Activated naive CD8-positive, alpha-beta T cell treated with anti-CD3 and anti-CD28 coated beads for 36 hours (primary cell): Measurements from ENCODE around the gene STRN4. TPM values are rescaled to one million over a fixed set of nuclear protein-coding genes. Genes with fewer than 3 reads are reported as not detected.
"Not testable (repeated sequence)": the region's sequence is repeated elsewhere in the genome, so short reads cannot be mapped to it uniquely, and the experiment has no call there.

Source experiments
- DNase-seq: peaks from one replicate; pipeline ENCODE4 v3.0.0; 2021
- H3K27ac Mint-ChIP-seq: one replicate; pipeline ENCODE4 v1.8.0; 2022; ENCODE audit warnings: mild to moderate bottlenecking, moderate library complexity, mixed read lengths
- H3K27me3 Mint-ChIP-seq: one replicate; pipeline ENCODE4 v1.8.0; 2022; ENCODE audit warnings: mild to moderate bottlenecking, mixed read lengths
- H3K36me3 Mint-ChIP-seq: one replicate; pipeline ENCODE4 v1.8.0; 2021; ENCODE audit warnings: mild to moderate bottlenecking, mixed read lengths
- H3K4me1 Mint-ChIP-seq: one replicate; pipeline ENCODE4 v1.8.0; 2021; ENCODE audit warnings: mixed read lengths
- H3K4me3 Mint-ChIP-seq: one replicate; pipeline ENCODE4 v1.8.0; 2022; ENCODE audit warnings: mild to moderate bottlenecking, moderate library complexity, mixed read lengths
- H3K9me3 Mint-ChIP-seq: one replicate; pipeline ENCODE4 v1.8.0; 2022; ENCODE audit warnings: mixed read lengths
- total RNA-seq, 2 experiments: library from RNA; stranded (reverse); gene quantifications; one replicate each; pipeline ENCODE4 v1.2.3, GENCODE V29; 2021

The STRN4 gene
- total RNA-seq, 2 experiments from 2014 or later = 54.9 to 57.9 TPM

GRCh38 chr19:46782355-46783019 is 36.2 kb upstream of the STRN4 start:
- peaks cover 79% of the 10 kb centered on the region for H3K36me3 Mint-ChIP-seq
- peak overlapping the region; percentile 92 for H3K4me3 Mint-ChIP-seq
- peaks cover 32% of the 10 kb centered on the region for H3K4me1 Mint-ChIP-seq

GRCh38 chr19:46777956-46778645 is 31.9 kb upstream of the STRN4 start:
- Mint-ChIP-seq H3K27ac (peak overlapping the region; percentile 11), H3K4me1 (peaks cover 12% of the 10 kb centered on the region), H3K36me3 (peaks cover 62% of the 10 kb centered on the region)
- not testable (repeated sequence) for H3K4me3 Mint-ChIP-seq, H3K9me3 Mint-ChIP-seq, DNase-seq, H3K27me3 Mint-ChIP-seq

More at GRCh38 chr19:46782355-46783019, 36.2 kb upstream of the STRN4 start:
- Mint-ChIP-seq H3K27ac (peak overlapping the region; percentile 75), H3K9me3 (no peaks in the 10 kb centered on the region), H3K27me3 (no peaks in the 10 kb centered on the region)
- DNase-seq = no peak

GRCh38 chr19:46776927-46777911 is 31.0 kb upstream of the STRN4 start:
- H3K27ac Mint-ChIP-seq = peak overlapping the region; percentile 50

GRCh38 chr19:46775642-46776258 is 29.5 kb upstream of the STRN4 start:
- H3K4me1 Mint-ChIP-seq = peaks cover 6% of the 10 kb centered on the region
- no peak overlapping the region for H3K4me3 Mint-ChIP-seq
- H3K9me3 Mint-ChIP-seq = no peaks in the 10 kb centered on the region
- no peak overlapping the region for H3K27ac Mint-ChIP-seq
- peaks cover 45% of the 10 kb centered on the region for H3K36me3 Mint-ChIP-seq
- DNase-seq = no peak
- no peaks in the 10 kb centered on the region for H3K27me3 Mint-ChIP-seq

More at GRCh38 chr19:46776927-46777911, 31.0 kb upstream of the STRN4 start:
- peaks cover 53% of the 10 kb centered on the region for H3K36me3 Mint-ChIP-seq
- H3K4me1 Mint-ChIP-seq = peaks cover 6% of the 10 kb centered on the region
- H3K27me3 Mint-ChIP-seq = no peaks in the 10 kb centered on the region
- no peaks in the 10 kb centered on the region for H3K9me3 Mint-ChIP-seq
- H3K4me3 Mint-ChIP-seq = no peak overlapping the region
- DNase-seq = peak; percentile 40

GRCh38 chr19:46773018-46773399 is 26.8 kb upstream of the STRN4 start:
- peak overlapping the region; percentile 14 for H3K27ac Mint-ChIP-seq

GRCh38 chr19:46772170-46773017 is 26.1 kb upstream of the STRN4 start:
- no peaks in the 10 kb centered on the region for H3K4me1 Mint-ChIP-seq
- DNase-seq = no peak
- H3K27me3 Mint-ChIP-seq = no peaks in the 10 kb centered on the region
- no peaks in the 10 kb centered on the region for H3K9me3 Mint-ChIP-seq
- H3K27ac Mint-ChIP-seq = peak overlapping the region; percentile 14
- H3K4me3 Mint-ChIP-seq = no peak overlapping the region
- peaks cover 25% of the 10 kb centered on the region for H3K36me3 Mint-ChIP-seq

More at GRCh38 chr19:46773018-46773399, 26.8 kb upstream of the STRN4 start:
- no peaks in the 10 kb centered on the region for H3K9me3 Mint-ChIP-seq
- no peaks in the 10 kb centered on the region for H3K4me1 Mint-ChIP-seq
- no peak overlapping the region for H3K4me3 Mint-ChIP-seq
- peaks cover 31% of the 10 kb centered on the region for H3K36me3 Mint-ChIP-seq
- no peaks in the 10 kb centered on the region for H3K27me3 Mint-ChIP-seq
- DNase-seq = no peak

GRCh38 chr19:46768746-46769145 is 22.5 kb upstream of the STRN4 start:
- H3K36me3 Mint-ChIP-seq, H3K9me3 Mint-ChIP-seq, H3K27ac Mint-ChIP-seq, H3K4me3 Mint-ChIP-seq, DNase-seq, H3K27me3 Mint-ChIP-seq, H3K4me1 Mint-ChIP-seq: not testable (repeated sequence)

- Mint-ChIP-seq H3K4me1 (peaks cover 2% of the 10 kb centered on the region), H3K4me3 (no peak overlapping the region), H3K27me3 (no peaks in the 10 kb centered on the region), H3K27ac (no peak overlapping the region), H3K36me3 (no peaks in the 10 kb centered on the region), H3K9me3 (no peaks in the 10 kb centered on the region)
- DNase-seq = peak; percentile 67
Observed at GRCh38 chr19:46766569-46767317, 20.5 kb upstream of the STRN4 start.

- no peak for DNase-seq
- no peaks in the 10 kb centered on the region for H3K9me3 Mint-ChIP-seq
- no peaks in the 10 kb centered on the region for H3K27me3 Mint-ChIP-seq
- no peaks in the 10 kb centered on the region for H3K36me3 Mint-ChIP-seq
- peaks cover 2% of the 10 kb centered on the region for H3K4me1 Mint-ChIP-seq
- no peak overlapping the region for H3K27ac Mint-ChIP-seq
- H3K4me3 Mint-ChIP-seq = no peak overlapping the region
Observed at GRCh38 chr19:46764817-46765291, 18.6 kb upstream of the STRN4 start.

GRCh38 chr19:46762245-46762890 is 16.1 kb upstream of the STRN4 start:
- H3K27me3 Mint-ChIP-seq = no peaks in the 10 kb centered on the region
- no peaks in the 10 kb centered on the region for H3K36me3 Mint-ChIP-seq
- DNase-seq = no peak
- no peak overlapping the region for H3K4me3 Mint-ChIP-seq
- no peaks in the 10 kb centered on the region for H3K9me3 Mint-ChIP-seq
- H3K27ac Mint-ChIP-seq = no peak overlapping the region
- peaks cover 5% of the 10 kb centered on the region for H3K4me1 Mint-ChIP-seq

GRCh38 chr19:46761418-46761831 is 15.2 kb upstream of the STRN4 start:
- H3K9me3 Mint-ChIP-seq = no peaks in the 10 kb centered on the region
- H3K4me3 Mint-ChIP-seq = no peak overlapping the region
- peaks cover under 1% of the 10 kb centered on the region for H3K36me3 Mint-ChIP-seq
- H3K27ac Mint-ChIP-seq = no peak overlapping the region
- H3K4me1 Mint-ChIP-seq = peaks cover 4% of the 10 kb centered on the region
- DNase-seq = no peak
- H3K27me3 Mint-ChIP-seq = no peaks in the 10 kb centered on the region

- not testable (repeated sequence) for DNase-seq, H3K36me3 Mint-ChIP-seq, H3K4me1 Mint-ChIP-seq, H3K4me3 Mint-ChIP-seq, H3K9me3 Mint-ChIP-seq, H3K27me3 Mint-ChIP-seq, H3K27ac Mint-ChIP-seq
Observed at GRCh38 chr19:46760897-46761296, 14.6 kb upstream of the STRN4 start.

GRCh38 chr19:46760363-46760762 is 14.1 kb upstream of the STRN4 start:
- no peak overlapping the region for H3K4me3 Mint-ChIP-seq
- no peak for DNase-seq
- H3K36me3 Mint-ChIP-seq = peaks cover 2% of the 10 kb centered on the region
- peaks cover 4% of the 10 kb centered on the region for H3K4me1 Mint-ChIP-seq
- H3K27ac Mint-ChIP-seq = no peak overlapping the region
- no peaks in the 10 kb centered on the region for H3K9me3 Mint-ChIP-seq
- H3K27me3 Mint-ChIP-seq = no peaks in the 10 kb centered on the region
